AG04450 (cell line): ENCODE data around the gene PPDPF. TPM values are rescaled to one million over a fixed set of nuclear protein-coding genes. Genes with fewer than 3 reads are reported as not detected.

Experiments
- CTCF ChIA-PET: fragments of 300-600, 350-600 bp; formaldehyde crosslinking; extraction: SDS; loops from one replicate; lab custom pipeline; 2022; ENCODE audit warnings: antibody characterized with exemption, inconsistent platforms; lab: Charles Lee
- POLR2A ChIA-PET: fragments of 350-600 bp; formaldehyde crosslinking; extraction: SDS; loops from one replicate; lab custom pipeline; 2021; ENCODE audit warnings: antibody characterized with exemption, inconsistent platforms; lab: Yijun Ruan, JAX
- DNase-seq: peaks from one replicate; pipeline ENCODE4 v3.0.0-alpha.2; 2011; ENCODE audit warnings: low read depth, low spot score
- H3K27ac ChIP-seq: one replicate; pipeline ENCODE4 v1.5.1; 2012; ENCODE audit warnings: low read depth, low read length, control low read depth
- H3K27me3 ChIP-seq: one replicate; pipeline ENCODE4 v1.6.0; 2012; ENCODE audit warnings: low read length; ENCODE audit not compliant: control insufficient read depth, insufficient read depth
- H3K4me3 ChIP-seq: 2 replicates; pipeline ENCODE4 v1.5.1; 2011; ENCODE audit warnings: mild to moderate bottlenecking, low read depth, low read length, control low read depth
- H3K9me3 ChIP-seq: 2 replicates; pipeline ENCODE4 v1.5.1; 2012; ENCODE audit warnings: low read length; ENCODE audit not compliant: control insufficient read depth, insufficient read depth
- CTCF ChIP-seq: IDR thresholded peaks from 2 replicates; pipeline ENCODE4 v1.5.1; 2011; ENCODE audit warnings: low read depth, low read length, control low read depth, inconsistent platforms
- polyA plus RNA-seq: library from polyadenylated mRNA; depleted of rRNA; stranded (reverse); fragments of >200 nt; gene quantifications from 2 replicates; pipeline ENCODE4 v1.2.3, GENCODE V29; 2011

Gene PPDPF
- polyA plus RNA-seq, 1 experiment, result 13.5 TPM

GRCh38 chr20:63529861-63530787 lies 9.6 kb downstream of the PPDPF start:
- Histone ChIP-seq H3K27me3 (peaks cover 6% of the 10 kb centered on the region), H3K27ac (no peak overlapping the region), H3K4me3 (no peak overlapping the region), H3K9me3 (no peaks in the 10 kb centered on the region; the same call in 1 of the 2 replicates)
- no peak for TF ChIP-seq CTCF
- DNase-seq, result no peak
- ChIA-PET POLR2A (interaction anchor here (3.1 kb wide), 1 partner anchor 9 kb away, joined by 18 read pairs; the partner anchor contains the start of gene PPDPF), CTCF (interaction anchor here (0.6 kb wide), 1 partner anchor 746 kb away, joined by 3 read pairs; no protein-coding TSS in a partner anchor)

- POLR2A ChIA-PET, result interaction anchor here (3.1 kb wide), 1 partner anchor 10 kb away, joined by 18 read pairs; the partner anchor contains the start of gene PPDPF
- Histone ChIP-seq H3K27me3 (peaks cover 6% of the 10 kb centered on the region), H3K27ac (no peak overlapping the region), H3K9me3 (no peaks in the 10 kb centered on the region; the same call in 1 of the 2 replicates), H3K4me3 (no peak overlapping the region)
- DNase-seq, result no peak
- TF ChIP-seq CTCF, result no peak
- CTCF ChIA-PET, result interaction anchor here (0.6 kb wide), 1 partner anchor 746 kb away, joined by 3 read pairs; no protein-coding TSS in a partner anchor
Observed at GRCh38 chr20:63530788-63531160, 10.2 kb downstream of the PPDPF start.

GRCh38 chr20:63531686-63532448 lies 11.3 kb downstream of the PPDPF start:
- POLR2A ChIA-PET, result interaction anchor here (3.1 kb wide), 1 partner anchor 11 kb away, joined by 18 read pairs; the partner anchor contains the start of gene PPDPF
- Histone ChIP-seq H3K27me3 (peaks cover 6% of the 10 kb centered on the region), H3K4me3 (no peak overlapping the region), H3K9me3 (no peaks in the 10 kb centered on the region; the same call in 1 of the 2 replicates), H3K27ac (no peak overlapping the region)
- no peak for DNase-seq
- TF ChIP-seq CTCF, result no peak
- CTCF ChIA-PET, result no interaction called here

GRCh38 chr20:63532449-63532971 lies 11.9 kb downstream of the PPDPF start:
- ChIA-PET POLR2A (interaction anchor here (0.9 kb wide), 1 partner anchor 11 kb away, joined by 6 read pairs; no protein-coding TSS in a partner anchor), CTCF (no interaction called here)
- no peak overlapping the region for H3K4me3 ChIP-seq
- no peak overlapping the region for H3K27ac ChIP-seq
- no peak for DNase-seq
- TF ChIP-seq CTCF, result no peak
- H3K9me3 ChIP-seq, result no peaks in the 10 kb centered on the region; the same call in 1 of the 2 replicates
- peaks cover 6% of the 10 kb centered on the region for H3K27me3 ChIP-seq
